ENCODE results near the gene SLIT1.

DNA sequence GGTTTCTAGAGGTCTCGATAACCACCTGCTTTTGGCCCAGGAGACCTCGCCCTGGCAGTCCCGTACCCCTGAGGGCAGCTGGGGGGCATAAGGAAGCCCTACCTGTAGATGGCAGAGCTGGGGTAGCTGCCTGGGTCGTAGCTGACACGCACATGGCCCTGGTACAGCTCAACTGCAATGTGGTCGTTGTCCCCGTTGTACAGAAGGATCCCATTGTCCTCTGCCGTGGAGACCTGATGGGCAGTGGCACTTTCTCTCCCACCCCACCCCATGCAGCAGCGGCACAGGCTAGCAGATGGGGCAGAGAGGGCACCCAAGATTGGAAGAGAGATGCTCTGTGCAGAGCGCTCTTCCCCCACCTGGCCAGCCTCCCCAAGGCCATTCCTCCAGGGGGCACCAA is 181.2 kb downstream of the SLIT1 start:
- TF ChIP-seq, protein P1, sequence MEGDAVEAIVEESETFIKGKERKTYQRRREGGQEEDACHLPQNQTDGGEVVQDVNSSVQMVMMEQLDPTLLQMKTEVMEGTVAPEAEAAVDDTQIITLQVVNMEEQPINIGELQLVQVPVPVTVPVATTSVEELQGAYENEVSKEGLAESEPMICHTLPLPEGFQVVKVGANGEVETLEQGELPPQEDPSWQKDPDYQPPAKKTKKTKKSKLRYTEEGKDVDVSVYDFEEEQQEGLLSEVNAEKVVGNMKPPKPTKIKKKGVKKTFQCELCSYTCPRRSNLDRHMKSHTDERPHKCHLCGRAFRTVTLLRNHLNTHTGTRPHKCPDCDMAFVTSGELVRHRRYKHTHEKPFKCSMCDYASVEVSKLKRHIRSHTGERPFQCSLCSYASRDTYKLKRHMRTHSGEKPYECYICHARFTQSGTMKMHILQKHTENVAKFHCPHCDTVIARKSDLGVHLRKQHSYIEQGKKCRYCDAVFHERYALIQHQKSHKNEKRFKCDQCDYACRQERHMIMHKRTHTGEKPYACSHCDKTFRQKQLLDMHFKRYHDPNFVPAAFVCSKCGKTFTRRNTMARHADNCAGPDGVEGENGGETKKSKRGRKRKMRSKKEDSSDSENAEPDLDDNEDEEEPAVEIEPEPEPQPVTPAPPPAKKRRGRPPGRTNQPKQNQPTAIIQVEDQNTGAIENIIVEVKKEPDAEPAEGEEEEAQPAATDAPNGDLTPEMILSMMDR (IDR thresholded peaks at IDR 0.05), result no peak
- no peak for TF ChIP-seq POLR2A (IDR thresholded peaks at IDR 0.05)

Data from lower leg skin (tissue), 3 donors.